GM12891 (cell line): ENCODE measurements around the gene DVL1.

Experiments used
- POLR2A ChIP-seq: IDR thresholded peaks from 2 replicates; pipeline ENCODE4 v1.6.1; 2011; ENCODE audit warnings: low read depth, low read length, control low read depth
- POLR2AphosphoS5 ChIP-seq: IDR thresholded peaks from 2 replicates; pipeline ENCODE4 v1.6.1; 2011; ENCODE audit warnings: low read depth, low read length, control low read depth
- POU2F2 ChIP-seq: IDR thresholded peaks from 2 replicates; pipeline ENCODE4 v1.6.1; 2011; ENCODE audit warnings: low read depth, mild to moderate bottlenecking, control low read depth, low read length, moderate library complexity
- SPI1 ChIP-seq: IDR thresholded peaks from 2 replicates; pipeline ENCODE4 v1.6.1; 2011; ENCODE audit warnings: low read depth, low read length, control low read depth
- TAF1 ChIP-seq: IDR thresholded peaks from 2 replicates; pipeline ENCODE4 v1.6.1; 2011; ENCODE audit warnings: low read depth, low read length, control low read depth

DNA sequence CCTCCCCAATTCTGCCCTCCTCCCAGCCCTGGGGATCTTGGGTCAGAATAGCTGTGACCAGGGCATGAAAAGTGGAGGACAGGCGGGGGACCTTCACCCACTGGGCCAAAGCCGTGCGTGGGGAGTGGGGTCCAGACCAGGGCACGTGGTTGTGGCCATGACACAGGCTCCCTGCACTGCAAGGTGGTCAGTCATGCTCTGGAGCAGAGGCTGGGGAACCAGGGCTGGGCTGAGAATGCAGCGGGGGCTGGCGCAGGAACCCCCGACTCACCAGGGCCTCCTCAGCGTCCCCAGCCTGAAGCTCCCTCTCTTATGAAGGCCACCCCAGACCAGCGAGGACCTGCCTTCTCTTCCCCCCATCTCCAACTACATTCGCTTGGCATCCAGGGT, 2.7 kb downstream of the DVL1 start:
- TF ChIP-seq POLR2A (no peak), SPI1 (no peak), POLR2AphosphoS5 (no peak), TAF1 (no peak), POU2F2 (no peak)
